Thoracic aorta (tissue), 2 donors: Measurements from ENCODE around the gene AP1M2. TPM values are rescaled to one million over a fixed set of nuclear protein-coding genes. Genes with fewer than 3 reads are reported as not detected.
A peak's percentile ranks its signal among the peaks of the same experiment; 100 is the strongest.
"Not testable (repeated sequence)": the region's sequence is repeated elsewhere in the genome, so short reads cannot be mapped to it uniquely, and the experiment has no call there.

Experiments used
- ATAC-seq: fragments of 150-250 bp; one replicate; pipeline ENCODE4 v1.8.0; 2017; ENCODE audit warnings: low read depth; ENCODE audit not compliant: insufficient number of reproducible peaks, low FRiP score
- DNase-seq: peaks from one replicate; pipeline ENCODE4 v3.0.0-alpha.2; 2020; ENCODE audit warnings: low spot score
- H3K27ac ChIP-seq, 2 donors: fragments of 200-600 bp; sonication (generic); 1 replicate in 1 of 2; 2 replicates in 1 of 2; pipeline ENCODE4 v1.5.1; 2016; ENCODE audit warnings: mild to moderate bottlenecking in 2 of 2, moderate library complexity in 2 of 2
- H3K27me3 ChIP-seq: fragments of 200-600 bp; sonication (generic); replicated peaks from 2 replicates; pipeline ENCODE4 v1.6.0; 2016; ENCODE audit warnings: mild to moderate bottlenecking; ENCODE audit not compliant: insufficient read depth
- H3K36me3 ChIP-seq: fragments of 200-600 bp; sonication (generic); one replicate; pipeline ENCODE4 v1.5.1; 2016
- H3K4me1 ChIP-seq, 2 donors: fragments of 200-600 bp; sonication (generic); 1 replicate in 1 of 2; 2 replicates in 1 of 2; pipeline versions ENCODE4 v1.5.1 to v1.6.0; 2016; ENCODE audit warnings: low read depth in 2 of 2, mild to moderate bottlenecking in 1 of 2; ENCODE audit not compliant: control insufficient read depth in 1 of 2
- H3K4me3 ChIP-seq: fragments of 200-600 bp; sonication (generic); 2 replicates; pipeline ENCODE4 v1.5.1; 2016; ENCODE audit warnings: mild to moderate bottlenecking
- H3K9me3 ChIP-seq: fragments of 200-600 bp; sonication (generic); 2 replicates; pipeline ENCODE4 v1.5.1; 2016
- total RNA-seq, 2 donors: library from RNA; depleted of rRNA; stranded (reverse); fragments of >200 nt; gene quantifications; one replicate each; pipeline versions ENCODE4 v1.1.0 to v1.2.3, GENCODE V29; 2016
- TF ChIP-seq, protein P1 (sequence below): fragments of 200-600 bp; sonication (generic); IDR thresholded peaks from one replicate; pipeline ENCODE4 v1.5.1; 2019; ENCODE audit warnings: antibody characterized with exemption

Gene AP1M2
- total RNA-seq, 2 donors from 2014 or later: 2.3 TPM; not detected in 1

DNA sequence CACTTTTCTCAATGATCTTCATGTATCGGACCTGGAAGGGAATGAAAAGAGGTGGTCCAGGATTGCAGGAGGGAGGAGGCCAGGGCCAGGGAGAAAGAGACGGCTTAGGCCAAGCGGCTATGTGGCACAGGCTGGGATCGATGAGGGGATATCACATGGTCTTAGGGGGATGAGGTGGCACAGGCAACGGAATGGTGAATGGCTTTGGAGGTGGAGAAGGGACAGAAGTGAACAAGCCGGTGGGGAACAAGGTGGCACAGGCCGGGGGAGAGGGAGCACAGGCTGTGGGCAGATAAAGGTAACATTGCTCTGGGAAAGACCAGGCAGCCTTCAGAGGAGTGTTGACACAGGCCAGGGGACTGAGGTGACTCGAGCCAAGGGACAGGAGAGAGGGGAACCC lies 12.7 kb downstream of the AP1M2 start:
- no peaks in the 10 kb centered on the region for H3K36me3 ChIP-seq
- no peaks in the 10 kb centered on the region for H3K27me3 ChIP-seq
- no peaks in the 10 kb centered on the region for H3K9me3 ChIP-seq
- no peak overlapping the region for H3K4me3 ChIP-seq
- H3K27ac ChIP-seq: no peak overlapping the region
- DNase-seq (no peak), ATAC-seq (no peak)
- TF ChIP-seq, protein P1, sequence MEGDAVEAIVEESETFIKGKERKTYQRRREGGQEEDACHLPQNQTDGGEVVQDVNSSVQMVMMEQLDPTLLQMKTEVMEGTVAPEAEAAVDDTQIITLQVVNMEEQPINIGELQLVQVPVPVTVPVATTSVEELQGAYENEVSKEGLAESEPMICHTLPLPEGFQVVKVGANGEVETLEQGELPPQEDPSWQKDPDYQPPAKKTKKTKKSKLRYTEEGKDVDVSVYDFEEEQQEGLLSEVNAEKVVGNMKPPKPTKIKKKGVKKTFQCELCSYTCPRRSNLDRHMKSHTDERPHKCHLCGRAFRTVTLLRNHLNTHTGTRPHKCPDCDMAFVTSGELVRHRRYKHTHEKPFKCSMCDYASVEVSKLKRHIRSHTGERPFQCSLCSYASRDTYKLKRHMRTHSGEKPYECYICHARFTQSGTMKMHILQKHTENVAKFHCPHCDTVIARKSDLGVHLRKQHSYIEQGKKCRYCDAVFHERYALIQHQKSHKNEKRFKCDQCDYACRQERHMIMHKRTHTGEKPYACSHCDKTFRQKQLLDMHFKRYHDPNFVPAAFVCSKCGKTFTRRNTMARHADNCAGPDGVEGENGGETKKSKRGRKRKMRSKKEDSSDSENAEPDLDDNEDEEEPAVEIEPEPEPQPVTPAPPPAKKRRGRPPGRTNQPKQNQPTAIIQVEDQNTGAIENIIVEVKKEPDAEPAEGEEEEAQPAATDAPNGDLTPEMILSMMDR: no peak
- peaks cover 4% of the 10 kb centered on the region in 2 donors for H3K4me1 ChIP-seq

DNA sequence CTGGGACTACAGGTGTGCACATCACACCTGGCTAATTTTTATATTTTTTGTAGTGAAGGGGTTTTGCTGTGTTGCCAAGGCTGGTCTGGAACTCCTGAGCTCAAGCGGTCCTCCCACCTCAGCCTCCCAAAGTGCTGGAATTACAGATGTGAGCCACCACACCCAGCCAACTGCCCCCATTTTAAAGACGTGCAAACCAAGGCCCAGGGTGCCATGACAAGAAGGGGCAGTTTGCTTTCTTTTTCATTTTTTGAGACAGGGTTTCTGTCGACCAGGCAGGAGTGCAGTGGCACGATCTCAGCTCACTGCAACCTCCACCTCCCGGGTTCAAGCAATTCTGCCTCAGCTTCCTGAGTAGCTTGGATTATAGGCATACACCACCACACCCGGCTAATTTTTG lies 13.3 kb downstream of the AP1M2 start:
- not testable (repeated sequence) for H3K27me3 ChIP-seq, ATAC-seq, H3K36me3 ChIP-seq, H3K4me1 ChIP-seq, H3K27ac ChIP-seq, H3K4me3 ChIP-seq, H3K9me3 ChIP-seq, DNase-seq

DNA sequence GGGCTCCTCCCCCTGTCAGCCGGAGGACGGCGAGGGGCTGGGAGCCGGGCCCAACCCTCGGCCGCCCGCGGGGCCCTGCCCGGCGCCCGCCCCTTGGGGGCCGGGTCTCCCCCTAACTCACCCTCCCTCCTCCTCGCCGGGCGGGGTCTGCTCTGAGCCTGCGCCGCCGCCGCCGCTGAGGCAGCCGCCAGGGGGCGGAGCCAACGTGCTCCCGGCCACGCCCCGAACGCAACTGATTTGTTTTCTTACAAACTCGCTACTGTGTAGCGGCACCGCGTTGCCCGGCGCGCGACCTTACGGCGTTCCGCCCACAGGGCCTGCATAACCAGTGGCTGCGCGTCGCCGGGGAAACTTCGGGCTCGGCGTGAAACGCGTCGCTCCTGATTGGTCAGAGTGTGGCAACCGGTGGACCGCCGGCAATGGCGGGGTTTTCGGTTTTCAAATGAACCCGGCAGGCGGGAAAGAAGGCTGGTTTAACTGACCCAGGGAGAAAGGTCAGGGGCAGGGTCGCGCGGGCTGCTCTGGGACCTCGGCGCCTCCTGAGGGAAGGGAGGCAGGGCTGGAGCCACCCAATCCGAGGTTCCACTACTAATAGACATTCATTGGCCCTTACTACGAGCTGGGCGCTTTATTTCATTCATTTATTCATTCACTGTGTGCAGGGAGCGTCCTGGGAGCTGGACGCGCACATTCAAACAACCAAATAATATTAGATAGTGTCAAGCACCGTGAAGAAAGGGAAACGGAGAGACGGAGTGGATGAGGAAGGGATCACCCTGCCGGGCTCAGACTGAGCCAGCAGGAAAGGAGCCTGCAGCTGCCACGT lies 18.1 kb downstream of the AP1M2 start, which contains the start of gene CDKN2D:
Gene CDKN2D, minus strand, starts transcription at position 154 of the 826 bp plus-strand sequence. CDS start 326 bp downstream, outside the sequence.
- H3K36me3 ChIP-seq: no peaks in the 10 kb centered on the region
- ATAC-seq (peak; percentile 80), DNase-seq (peak; percentile 97)
- no peaks in the 10 kb centered on the region for H3K9me3 ChIP-seq
- peak within 1 kb of the TSS; percentile 84 to 90 for H3K27ac ChIP-seq
- no peaks in the 10 kb centered on the region for H3K27me3 ChIP-seq
- TF ChIP-seq, protein P1: peak; percentile 53
- peak within 1 kb of the TSS; percentile 83 for H3K4me3 ChIP-seq
- H3K4me1 ChIP-seq: peaks cover 31 to 37% of the 10 kb centered on the region in 2 donors

DNA sequence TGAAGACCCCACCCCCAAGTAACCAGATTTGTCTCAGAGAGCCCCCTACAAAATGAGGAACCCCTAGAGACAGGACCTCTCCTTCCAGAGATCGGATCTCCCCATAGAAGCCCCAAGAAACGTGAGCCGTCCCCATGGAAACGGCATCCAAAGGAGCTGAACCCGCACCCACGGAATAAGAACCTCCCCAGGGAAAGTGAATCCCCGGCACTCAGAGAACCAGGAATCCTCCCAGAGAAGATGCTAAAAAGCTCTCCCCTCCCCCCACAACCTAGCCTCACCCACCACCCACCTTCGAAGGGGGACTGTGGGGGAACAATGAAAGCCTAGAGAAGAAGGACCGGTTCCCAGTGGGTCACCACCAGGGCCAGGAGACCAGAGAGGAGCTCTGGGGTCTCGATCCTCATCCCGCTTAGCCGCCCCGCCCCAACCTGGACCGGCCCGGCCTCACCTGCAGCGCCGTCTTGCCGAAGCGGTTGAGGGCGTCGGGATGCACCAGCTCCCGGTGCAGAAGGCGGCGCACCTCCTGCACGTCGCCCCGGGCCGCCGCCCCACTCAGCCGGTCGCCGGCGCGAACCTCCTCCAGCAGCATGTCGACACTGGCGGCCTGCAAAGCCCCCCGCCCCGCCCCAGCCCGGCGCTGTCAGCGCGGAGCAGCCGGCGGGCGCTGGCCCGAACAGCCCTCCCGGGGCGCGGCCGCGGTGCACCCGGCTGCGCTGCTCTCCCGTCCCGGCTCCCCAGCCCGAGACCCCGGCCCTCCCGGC lies 18.9 kb downstream of the AP1M2 start:
- no peak for DNase-seq

DNA sequence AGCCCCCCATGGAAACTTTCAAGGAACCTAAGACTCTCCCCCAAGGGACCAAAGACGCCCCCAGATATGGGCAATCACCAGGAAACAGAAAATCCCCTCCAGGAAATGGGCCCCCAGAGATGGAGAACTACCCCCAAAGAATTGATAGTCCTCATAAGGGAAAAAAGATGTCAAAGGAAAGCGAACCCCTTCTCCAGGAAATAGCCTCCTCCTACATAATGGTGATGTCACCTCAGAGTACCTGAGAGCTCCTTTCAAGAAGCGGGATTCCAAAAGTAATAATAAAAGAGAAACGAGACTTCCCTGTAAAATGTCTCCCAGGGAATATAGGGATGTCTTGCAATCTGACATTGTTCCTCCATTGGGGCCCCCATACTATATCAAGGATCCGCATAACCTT lies 19.5 kb downstream of the AP1M2 start:
- ATAC-seq: no peak

More for the DNA sequence above, 18.9 kb downstream of the AP1M2 start:
- no peaks in the 10 kb centered on the region for H3K27me3 ChIP-seq
- TF ChIP-seq, protein P1: no peak
- H3K27ac ChIP-seq: peak overlapping the region; percentile 84 to 90
- peak overlapping the region; percentile 83 for H3K4me3 ChIP-seq
- ATAC-seq: no peak
- H3K4me1 ChIP-seq: peaks cover 31 to 37% of the 10 kb centered on the region in 2 donors
- H3K9me3 ChIP-seq: no peaks in the 10 kb centered on the region
- H3K36me3 ChIP-seq: no peaks in the 10 kb centered on the region

More for the DNA sequence above, 19.5 kb downstream of the AP1M2 start:
- Histone ChIP-seq H3K4me1 (peaks cover 31 to 37% of the 10 kb centered on the region in 2 donors), H3K27ac (peak overlapping the region; percentile 84 to 90), H3K9me3 (no peaks in the 10 kb centered on the region), H3K36me3 (no peaks in the 10 kb centered on the region), H3K4me3 (peak overlapping the region; percentile 83), H3K27me3 (no peaks in the 10 kb centered on the region)
- DNase-seq: no peak
- TF ChIP-seq, protein P1: no peak
